AG08396 (cell line): ENCODE results near the gene TJP2.

Experiments
- DNase-seq: peaks from one replicate; pipeline ENCODE4 v3.0.0; 2012; ENCODE audit warnings: low spot score, mixed read lengths

Gene TJP2

DNA sequence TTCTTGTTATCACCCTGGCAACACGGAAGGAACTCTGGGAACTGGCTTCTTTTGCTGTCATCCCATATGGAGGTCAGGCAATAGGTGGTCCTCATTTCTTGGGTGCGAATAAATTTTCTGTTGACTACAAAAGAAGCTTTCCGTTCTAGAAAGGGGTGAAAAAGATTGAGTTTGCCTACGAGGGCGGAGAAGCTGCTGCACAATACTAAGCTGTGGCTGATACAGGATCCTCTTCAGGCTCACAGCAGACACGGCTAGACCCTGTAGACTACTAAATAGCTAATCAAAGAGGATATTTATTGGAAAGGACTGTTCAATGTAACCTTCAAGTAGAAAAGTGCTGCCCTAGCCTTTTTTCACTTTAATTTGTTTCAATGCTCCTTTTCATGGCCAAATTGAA is 58.1 kb downstream of the TJP2 start:
- DNase-seq, result no peak

DNA sequence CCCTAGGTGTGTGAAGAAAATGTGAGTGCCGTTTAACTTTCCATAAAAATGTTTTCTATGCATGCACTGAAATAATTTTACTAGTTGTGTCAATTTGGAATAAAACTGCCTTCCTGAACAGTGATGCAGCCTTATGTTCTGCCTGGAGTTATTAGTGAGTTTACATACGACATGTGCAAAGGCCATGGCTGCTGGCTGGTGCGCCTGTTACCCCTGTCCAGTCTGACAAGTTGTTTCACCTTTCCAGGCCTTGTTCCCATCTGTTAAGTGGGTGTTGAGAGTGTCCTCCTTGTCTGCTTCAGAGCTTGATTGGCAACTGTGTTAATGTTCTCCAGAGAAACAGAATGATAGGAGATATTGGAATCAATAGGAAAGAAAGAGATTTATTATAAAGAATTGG is 60.6 kb downstream of the TJP2 start:
- DNase-seq, result no peak

- no peak for DNase-seq
Observed at GRCh38 chr9:69236188-69236587, 62.1 kb downstream of the TJP2 start.

- DNase-seq, result no peak
Observed at GRCh38 chr9:69237702-69238295, 63.7 kb downstream of the TJP2 start.

DNA sequence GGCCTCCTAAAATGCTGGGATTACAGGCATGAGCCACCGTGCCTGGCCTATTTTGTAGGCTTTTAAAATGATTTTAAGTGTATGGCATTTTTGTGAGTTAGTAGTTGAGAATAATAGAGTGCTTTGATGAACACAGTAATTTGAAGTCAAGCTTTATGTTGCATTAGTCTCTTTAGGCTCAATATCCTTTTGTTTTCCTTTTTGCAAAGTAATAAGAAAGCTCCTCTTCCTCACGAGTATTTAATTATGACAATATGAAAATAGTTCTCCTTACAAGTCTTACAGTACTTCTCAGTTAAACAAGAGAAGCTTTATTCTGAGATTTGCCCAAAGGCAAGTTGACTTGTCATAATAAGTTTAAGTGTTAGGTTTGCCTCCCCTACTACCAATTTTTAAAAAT is 69.0 kb downstream of the TJP2 start:
- no peak for DNase-seq

DNA sequence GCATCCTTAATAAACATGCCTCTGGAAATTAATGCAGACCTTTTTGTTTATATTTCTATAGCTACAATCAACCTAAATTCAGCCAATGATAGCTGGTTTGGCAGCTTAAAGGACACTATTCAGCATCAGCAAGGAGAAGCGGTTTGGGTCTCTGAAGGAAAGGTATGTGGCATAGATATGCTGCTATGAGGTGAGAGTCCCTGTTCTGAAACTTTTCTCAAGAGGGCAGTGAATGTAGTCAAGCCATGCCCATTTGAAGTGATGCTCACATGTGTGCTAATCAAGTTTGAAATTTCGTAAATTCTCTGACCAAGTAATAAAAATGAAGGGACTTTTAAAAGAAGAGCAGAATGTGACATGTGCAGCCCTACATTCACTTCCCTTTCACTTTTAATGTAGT is 72.6 kb downstream of the TJP2 start:
- DNase-seq, result no peak

DNA sequence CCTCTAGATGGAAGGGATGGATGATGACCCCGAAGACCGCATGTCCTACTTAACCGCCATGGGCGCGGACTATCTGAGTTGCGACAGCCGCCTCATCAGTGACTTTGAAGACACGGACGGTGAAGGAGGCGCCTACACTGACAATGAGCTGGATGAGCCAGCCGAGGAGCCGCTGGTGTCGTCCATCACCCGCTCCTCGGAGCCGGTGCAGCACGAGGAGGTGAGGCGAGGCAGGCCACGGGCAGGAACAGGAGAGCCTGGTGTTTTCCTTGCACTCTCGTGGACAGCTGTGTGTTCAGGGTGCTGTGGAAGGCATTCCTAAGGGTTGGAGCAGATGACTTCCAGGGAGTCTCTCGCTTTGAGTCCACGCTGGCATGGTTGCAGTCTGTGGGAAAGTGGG is 73.9 kb downstream of the TJP2 start:
- no peak for DNase-seq

DNA sequence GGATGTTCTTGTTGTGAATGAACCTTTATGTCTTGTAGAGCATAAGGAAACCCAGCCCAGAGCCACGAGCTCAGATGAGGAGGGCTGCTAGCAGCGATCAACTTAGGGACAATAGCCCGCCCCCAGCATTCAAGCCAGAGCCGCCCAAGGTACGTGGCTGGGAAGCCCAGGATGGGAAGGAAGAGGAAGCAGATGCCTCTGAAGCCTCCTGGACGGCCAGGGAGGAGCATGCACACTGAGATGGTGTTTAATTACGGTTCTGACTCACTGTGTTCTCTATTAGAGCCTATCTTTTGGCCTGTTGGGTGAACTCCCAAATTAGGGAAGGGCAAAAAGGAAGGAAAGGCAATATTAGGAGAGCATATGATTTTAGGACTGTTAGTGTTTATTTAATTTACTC is 75.3 kb downstream of the TJP2 start:
- no peak for DNase-seq

- DNase-seq, result no peak
Observed at GRCh38 chr9:69250681-69251080, 76.6 kb downstream of the TJP2 start.

DNA sequence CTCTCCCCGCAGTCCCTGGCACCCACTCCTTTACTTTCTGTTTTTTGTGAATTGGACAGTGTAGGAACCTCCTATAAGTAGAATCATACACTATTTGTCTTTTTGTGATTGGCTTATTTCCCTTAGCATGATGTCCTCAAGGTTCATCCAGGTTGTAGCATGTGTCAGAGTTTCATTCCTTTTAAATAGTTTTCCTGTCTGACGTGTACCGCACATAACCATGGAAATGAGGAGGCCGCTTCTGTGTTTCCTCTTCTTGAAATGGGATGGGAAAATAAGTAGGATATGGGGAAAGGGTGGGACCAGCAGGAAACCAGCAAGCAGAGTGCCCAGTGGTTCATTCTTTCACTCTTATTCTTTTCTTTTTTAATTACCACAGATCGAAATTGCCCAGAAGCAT is 78.4 kb downstream of the TJP2 start:
- no peak for DNase-seq

- no peak for DNase-seq
Observed at GRCh38 chr9:69253057-69253456, 79.0 kb downstream of the TJP2 start.

DNA sequence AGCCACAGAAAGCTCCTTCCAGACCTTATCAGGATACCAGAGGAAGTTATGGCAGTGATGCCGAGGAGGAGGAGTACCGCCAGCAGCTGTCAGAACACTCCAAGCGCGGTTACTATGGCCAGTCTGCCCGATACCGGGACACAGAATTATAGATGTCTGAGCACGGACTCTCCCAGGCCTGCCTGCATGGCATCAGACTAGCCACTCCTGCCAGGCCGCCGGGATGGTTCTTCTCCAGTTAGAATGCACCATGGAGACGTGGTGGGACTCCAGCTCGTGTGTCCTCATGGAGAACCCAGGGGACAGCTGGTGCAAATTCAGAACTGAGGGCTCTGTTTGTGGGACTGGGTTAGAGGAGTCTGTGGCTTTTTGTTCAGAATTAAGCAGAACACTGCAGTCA is 80.1 kb downstream of the TJP2 start:
- DNase-seq, result no peak

DNA sequence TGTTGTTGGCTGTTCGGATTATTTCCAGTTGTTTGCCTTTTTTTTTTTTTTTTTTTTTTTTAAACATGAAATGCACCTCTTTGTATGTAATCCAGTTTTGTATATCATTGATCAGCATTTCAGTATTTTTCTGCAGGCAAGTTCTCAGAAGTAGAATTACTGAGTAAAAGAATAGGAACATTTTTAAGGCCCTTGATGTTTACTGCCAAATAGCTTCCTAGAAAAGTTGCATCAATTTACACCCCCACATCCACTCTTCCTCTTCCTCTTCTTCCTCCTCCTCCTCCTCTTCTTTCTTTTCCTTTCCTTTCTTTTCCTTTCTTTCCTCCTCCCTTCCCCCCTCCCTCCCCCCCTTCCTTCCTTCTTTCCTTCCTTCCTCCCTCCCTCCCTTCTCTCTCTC is 81.5 kb downstream of the TJP2 start:
- no peak for DNase-seq

GRCh38 chr9:69258551-69258950 is 84.5 kb downstream of the TJP2 start:
- DNase-seq, result no peak

GRCh38 chr9:69260161-69260560 is 86.1 kb downstream of the TJP2 start:
- DNase-seq, result no peak

- no peak for DNase-seq
Observed at GRCh38 chr9:69261636-69262035, 87.6 kb downstream of the TJP2 start.

GRCh38 chr9:69264526-69264925 is 90.4 kb downstream of the TJP2 start:
- DNase-seq, result no peak

DNA sequence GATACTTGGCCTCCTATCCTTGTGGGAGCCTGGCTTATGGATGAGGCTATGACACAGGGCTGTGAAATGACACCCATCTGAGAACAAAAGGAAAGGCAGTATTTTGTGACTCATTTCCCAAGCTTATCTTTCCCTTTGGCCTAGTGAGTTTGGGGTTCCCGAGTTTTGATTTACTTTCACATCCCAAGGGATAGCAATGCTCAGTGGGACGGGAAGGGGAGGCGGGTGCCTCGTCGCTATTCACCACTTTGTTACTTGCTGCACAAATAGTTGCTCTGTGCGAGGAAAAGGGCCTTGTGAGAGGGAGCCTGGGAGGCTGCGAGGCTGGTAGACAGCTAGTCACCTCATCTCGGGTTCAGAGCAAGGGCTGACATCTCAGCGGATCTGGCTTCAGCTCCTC is 91.8 kb downstream of the TJP2 start:
- no peak for DNase-seq

GRCh38 chr9:69272212-69272611 is 98.1 kb downstream of the TJP2 start:
- DNase-seq, result no peak

GRCh38 chr9:69273161-69273560 is 99.1 kb downstream of the TJP2 start:
- DNase-seq, result no peak

GRCh38 chr9:69276775-69277174 is 102.7 kb downstream of the TJP2 start:
- no peak for DNase-seq

GRCh38 chr9:69279084-69279731 is 105.1 kb downstream of the TJP2 start:
- no peak for DNase-seq

DNA sequence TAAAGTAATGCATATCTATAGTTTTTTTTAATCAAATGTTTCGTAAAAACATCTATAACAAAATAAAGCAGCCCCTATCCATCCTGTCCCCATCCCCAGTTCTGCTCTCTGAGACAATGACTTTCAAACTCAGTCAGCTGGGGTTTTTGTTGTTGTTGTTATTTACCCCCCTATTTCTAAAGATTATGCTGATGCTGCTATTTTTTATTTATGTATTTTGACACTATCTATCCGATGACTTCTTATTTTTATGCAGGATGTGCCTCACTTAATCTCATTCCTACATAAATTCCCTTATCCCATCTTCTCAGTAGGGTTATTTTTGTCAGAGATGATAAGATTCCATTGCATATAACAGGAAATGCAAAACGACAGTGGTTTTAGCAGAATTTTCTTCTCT is 105.7 kb downstream of the TJP2 start:
- DNase-seq, result no peak

DNA sequence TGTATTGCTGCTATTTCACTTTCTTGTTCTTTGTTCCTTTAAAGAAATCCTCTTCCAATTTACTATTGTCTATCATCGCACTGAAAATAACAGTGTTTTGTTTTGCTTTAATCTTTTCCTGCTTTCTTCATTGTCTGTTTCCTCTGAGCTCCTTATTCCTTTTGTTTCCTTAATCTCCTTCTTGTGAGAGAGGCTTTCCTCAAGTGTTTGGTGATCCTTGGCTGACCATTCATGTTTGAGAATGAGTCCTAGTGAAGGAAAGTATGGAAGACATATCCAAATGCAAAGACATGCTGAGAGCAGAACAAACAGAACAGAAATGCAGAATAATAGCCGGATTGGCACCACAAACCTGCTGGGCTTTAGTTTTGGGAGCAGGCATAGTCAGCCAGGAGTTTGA is 108.9 kb downstream of the TJP2 start:
- DNase-seq, result no peak
